ENCODE measurements around the gene KRTAP5-5.
"Not testable (repeated sequence)": the region's sequence is repeated elsewhere in the genome, so short reads cannot be mapped to it uniquely, and the experiment has no call there.

Gene KRTAP5-5

GRCh38 chr11:1607156-1607845 lies 22.3 kb upstream of the KRTAP5-5 start:
- not testable (repeated sequence) for DNase-seq (ENCODE audit: low read depth in 2 of 2)

- not testable (repeated sequence) for DNase-seq (ENCODE audit: low read depth in 2 of 2)
These were observed 21.7 kb upstream of the KRTAP5-5 start for GRCh38 chr11:1607901-1608300.

GRCh38 chr11:1608363-1608762 lies 21.2 kb upstream of the KRTAP5-5 start, which contains the start of gene KRTAP5-3:
KRTAP5-3 (minus strand) TSS chr11:1608463; CDS start chr11:1608385, 78 bp downstream.
- DNase-seq (ENCODE audit: low read depth in 2 of 2), result no peak

GRCh38 chr11:1618231-1618630 lies 11.3 kb upstream of the KRTAP5-5 start:
- DNase-seq (ENCODE audit: low read depth in 2 of 2), result no peak

- DNase-seq (ENCODE audit: low read depth in 2 of 2), result no peak
These were observed 10.1 kb upstream of the KRTAP5-5 start for GRCh38 chr11:1619449-1619848.

- no peak for DNase-seq (ENCODE audit: low read depth in 2 of 2)
These were observed 7.5 kb upstream of the KRTAP5-5 start, which contains the start of gene KRTAP5-4 for GRCh38 chr11:1622086-1622485. KRTAP5-4 (minus strand) TSS chr11:1622138; CDS start chr11:1622093, 45 bp downstream.

- DNase-seq (ENCODE audit: low read depth in 2 of 2), result no peak
These were observed 5.9 kb upstream of the KRTAP5-5 start for GRCh38 chr11:1623716-1624115.

GRCh38 chr11:1624621-1625020 lies 5.0 kb upstream of the KRTAP5-5 start:
- no peak for DNase-seq (ENCODE audit: low read depth in 2 of 2)

- DNase-seq (ENCODE audit: low read depth in 2 of 2), result no peak
These were observed 4.0 kb upstream of the KRTAP5-5 start for GRCh38 chr11:1625541-1625940.

- DNase-seq (ENCODE audit: low read depth in 2 of 2), result peak; percentile 47 to 48
These were observed 859 bp upstream of the KRTAP5-5 start for GRCh38 chr11:1628506-1629325.

- DNase-seq (ENCODE audit: low read depth in 2 of 2), result no peak
These were observed 696 bp downstream of the KRTAP5-5 start for GRCh38 chr11:1630271-1630670.

GRCh38 chr11:1631066-1631568 lies 1.5 kb downstream of the KRTAP5-5 start:
- DNase-seq (ENCODE audit: low read depth in 2 of 2), result no peak

GRCh38 chr11:1632053-1632714 lies 2.6 kb downstream of the KRTAP5-5 start:
- DNase-seq (ENCODE audit: low read depth in 2 of 2), result no peak

GRCh38 chr11:1633864-1634263 lies 4.3 kb downstream of the KRTAP5-5 start:
- no peak for DNase-seq (ENCODE audit: low read depth in 2 of 2)

- DNase-seq (ENCODE audit: low read depth in 2 of 2), result no peak
These were observed 6.8 kb downstream of the KRTAP5-5 start for GRCh38 chr11:1636291-1636950.

- DNase-seq (ENCODE audit: low read depth in 2 of 2), result no peak
These were observed 8.1 kb downstream of the KRTAP5-5 start for GRCh38 chr11:1637628-1638027.

- DNase-seq (ENCODE audit: low read depth in 2 of 2), result no peak
These were observed 8.8 kb downstream of the KRTAP5-5 start for GRCh38 chr11:1638344-1638743.

- no peak for DNase-seq (ENCODE audit: low read depth in 2 of 2)
These were observed 9.6 kb downstream of the KRTAP5-5 start for GRCh38 chr11:1639102-1639620.

- no peak for DNase-seq (ENCODE audit: low read depth in 2 of 2)
These were observed 10.1 kb downstream of the KRTAP5-5 start for GRCh38 chr11:1639666-1640065.

GRCh38 chr11:1640076-1640946 lies 10.7 kb downstream of the KRTAP5-5 start:
- peak in 1 of 2 donors; percentile 9 for DNase-seq (ENCODE audit: low read depth in 2 of 2)

All from stimulated activated CD8-positive, alpha-beta memory T cell treated with anti-CD3 and anti-CD28 coated beads, Interleukin-2, amount 100 ng/mL, for 48 hours (primary cell).